OCI-LY3 (cell line): ENCODE data around the gene MCCC1.

Source experiments
- H2AFZ ChIP-seq: fragments of 200-600, 300-600 bp; shearing (Covaris generic); 2 replicates; pipeline ENCODE4 v1.6.0; 2014; ENCODE audit warnings: antibody characterized with exemption, low read depth, low read length
- H3K27ac ChIP-seq: fragments of 200-600, 300-600 bp; sonication (generic); 2 replicates; pipeline ENCODE4 v1.5.1; 2014; ENCODE audit warnings: mild to moderate bottlenecking, low read length, moderate library complexity, mixed read lengths
- H3K27me3 ChIP-seq: fragments of 200-600, 300-600 bp; sonication (generic); 2 replicates; pipeline ENCODE4 v1.6.1; 2014; ENCODE audit warnings: low read depth, low read length, mixed read lengths
- H3K36me3 ChIP-seq: fragments of 200-600, 300-600 bp; sonication (generic); replicated peaks from 2 replicates; pipeline ENCODE3; 2014; ENCODE audit warnings: low read depth, low read length, mixed read lengths
- H3K4me1 ChIP-seq: fragments of 300-600, 200-600 bp; sonication (generic); 2 replicates; pipeline ENCODE4 v1.6.1; 2014; ENCODE audit warnings: low read length, mixed read lengths
- H3K4me2 ChIP-seq: fragments of 200-600, 300-600 bp; sonication (generic); 2 replicates; pipeline ENCODE4 v1.6.1; 2014; ENCODE audit warnings: low read length, mixed read lengths
- H3K4me3 ChIP-seq: fragments of 300-600, 200-600 bp; sonication (generic); 2 replicates; pipeline ENCODE4 v1.5.1; 2014; ENCODE audit warnings: antibody characterized with exemption, mild to moderate bottlenecking, low read length, moderate library complexity
- H3K79me2 ChIP-seq: fragments of 300-600, 200-600 bp; shearing (Covaris generic); 2 replicates; pipeline ENCODE4 v1.6.1; 2014; ENCODE audit warnings: mild to moderate bottlenecking, low read length, mixed read lengths
- H3K9ac ChIP-seq: fragments of 300-600, 200-600 bp; shearing (Covaris generic); 2 replicates; pipeline ENCODE4 v1.6.0; 2014; ENCODE audit warnings: mild to moderate bottlenecking, low read length, moderate library complexity
- H3K9me3 ChIP-seq: fragments of 200-600, 300-600 bp; shearing (Covaris generic); 2 replicates; pipeline ENCODE4 v1.6.1; 2014; ENCODE audit warnings: low read length, mixed read lengths; ENCODE audit not compliant: insufficient read depth
- H4K20me1 ChIP-seq: fragments of 200-600, 300-600 bp; sonication (generic); 2 replicates; pipeline ENCODE4 v1.6.1; 2016; ENCODE audit warnings: low read length, mixed read lengths; ENCODE audit not compliant: insufficient read depth
- CTCF ChIP-seq: fragments of 200-600, 300-600 bp; sonication (generic); IDR thresholded peaks from 2 replicates; pipeline ENCODE4 v1.5.1; 2014; ENCODE audit warnings: antibody characterized with exemption, low read length, low read depth
- EZH2phosphoT487 ChIP-seq: fragments of 200-600 bp; shearing (Covaris generic); IDR thresholded peaks from 2 replicates; pipeline ENCODE4 v1.6.1; 2018; ENCODE audit warnings: antibody characterized with exemption, mixed run types, low read depth

The MCCC1 gene

GRCh38 chr3:183081459-183082183 lies 17.7 kb downstream of the MCCC1 start:
- 0 out of 2 replicates have a peak, but pooled peaks cover 2% of the 10 kb centered on the region for H3K9me3 ChIP-seq
- H3K79me2 ChIP-seq, result no peaks in the 10 kb centered on the region
- H3K36me3 ChIP-seq, result peaks cover 69% of the 10 kb centered on the region
- no peak overlapping the region for H3K4me3 ChIP-seq
- TF ChIP-seq EZH2phosphoT487, result no peak
- TF ChIP-seq CTCF, result no peak
- H3K27ac ChIP-seq, result no peak overlapping the region
- H3K4me1 ChIP-seq, result no peaks in the 10 kb centered on the region
- H3K4me2 ChIP-seq, result no peak overlapping the region
- no peaks in the 10 kb centered on the region for H3K27me3 ChIP-seq
- H2AFZ ChIP-seq, result no peak overlapping the region
- no peak overlapping the region for H3K9ac ChIP-seq
- no peaks in the 10 kb centered on the region for H4K20me1 ChIP-seq

- Histone ChIP-seq H3K36me3 (peaks cover 69% of the 10 kb centered on the region), H3K9ac (no peak overlapping the region), H3K27ac (no peak overlapping the region), H4K20me1 (no peaks in the 10 kb centered on the region), H3K4me1 (no peaks in the 10 kb centered on the region), H3K27me3 (no peaks in the 10 kb centered on the region), H3K79me2 (no peaks in the 10 kb centered on the region), H2AFZ (no peak overlapping the region), H3K9me3 (0 out of 2 replicates have a peak, but pooled peaks cover 2% of the 10 kb centered on the region), H3K4me2 (no peak overlapping the region), H3K4me3 (no peak overlapping the region)
- TF ChIP-seq EZH2phosphoT487, result no peak
- no peak for TF ChIP-seq CTCF
These were observed 18.7 kb downstream of the MCCC1 start for GRCh38 chr3:183080628-183081027.

- Histone ChIP-seq H3K27me3 (no peaks in the 10 kb centered on the region), H3K9me3 (0 out of 2 replicates have a peak, but pooled peaks cover 2% of the 10 kb centered on the region), H3K9ac (no peak overlapping the region), H2AFZ (no peak overlapping the region), H3K4me1 (no peaks in the 10 kb centered on the region), H3K4me2 (no peak overlapping the region), H3K79me2 (no peaks in the 10 kb centered on the region), H4K20me1 (no peaks in the 10 kb centered on the region), H3K27ac (no peak overlapping the region), H3K4me3 (no peak overlapping the region), H3K36me3 (peaks cover 42% of the 10 kb centered on the region)
- no peak for TF ChIP-seq EZH2phosphoT487
- TF ChIP-seq CTCF, result no peak
These were observed 24.4 kb downstream of the MCCC1 start for GRCh38 chr3:183074881-183075280.

- TF ChIP-seq EZH2phosphoT487 (no peak), CTCF (no peak)
- H3K27me3 ChIP-seq, result no peaks in the 10 kb centered on the region
- H3K27ac ChIP-seq, result no peak overlapping the region
- H3K4me3 ChIP-seq, result no peak overlapping the region
- H4K20me1 ChIP-seq, result no peaks in the 10 kb centered on the region
- H3K4me2 ChIP-seq, result no peak overlapping the region
- peaks cover 44% of the 10 kb centered on the region for H3K36me3 ChIP-seq
- H3K9ac ChIP-seq, result no peak overlapping the region
- no peaks in the 10 kb centered on the region for H3K4me1 ChIP-seq
- H2AFZ ChIP-seq, result no peak overlapping the region
- no peaks in the 10 kb centered on the region for H3K79me2 ChIP-seq
- H3K9me3 ChIP-seq, result 0 out of 2 replicates have a peak, but pooled peaks cover 2% of the 10 kb centered on the region
These were observed 25.0 kb downstream of the MCCC1 start for GRCh38 chr3:183074261-183074660.
